ENCODE measurements around the gene DPEP3.
A peak's percentile ranks its signal among the peaks of the same experiment; 100 is the strongest.
"Not testable (repeated sequence)": the region's sequence is repeated elsewhere in the genome, so short reads cannot be mapped to it uniquely, and the experiment has no call there.

The DPEP3 gene

DNA sequence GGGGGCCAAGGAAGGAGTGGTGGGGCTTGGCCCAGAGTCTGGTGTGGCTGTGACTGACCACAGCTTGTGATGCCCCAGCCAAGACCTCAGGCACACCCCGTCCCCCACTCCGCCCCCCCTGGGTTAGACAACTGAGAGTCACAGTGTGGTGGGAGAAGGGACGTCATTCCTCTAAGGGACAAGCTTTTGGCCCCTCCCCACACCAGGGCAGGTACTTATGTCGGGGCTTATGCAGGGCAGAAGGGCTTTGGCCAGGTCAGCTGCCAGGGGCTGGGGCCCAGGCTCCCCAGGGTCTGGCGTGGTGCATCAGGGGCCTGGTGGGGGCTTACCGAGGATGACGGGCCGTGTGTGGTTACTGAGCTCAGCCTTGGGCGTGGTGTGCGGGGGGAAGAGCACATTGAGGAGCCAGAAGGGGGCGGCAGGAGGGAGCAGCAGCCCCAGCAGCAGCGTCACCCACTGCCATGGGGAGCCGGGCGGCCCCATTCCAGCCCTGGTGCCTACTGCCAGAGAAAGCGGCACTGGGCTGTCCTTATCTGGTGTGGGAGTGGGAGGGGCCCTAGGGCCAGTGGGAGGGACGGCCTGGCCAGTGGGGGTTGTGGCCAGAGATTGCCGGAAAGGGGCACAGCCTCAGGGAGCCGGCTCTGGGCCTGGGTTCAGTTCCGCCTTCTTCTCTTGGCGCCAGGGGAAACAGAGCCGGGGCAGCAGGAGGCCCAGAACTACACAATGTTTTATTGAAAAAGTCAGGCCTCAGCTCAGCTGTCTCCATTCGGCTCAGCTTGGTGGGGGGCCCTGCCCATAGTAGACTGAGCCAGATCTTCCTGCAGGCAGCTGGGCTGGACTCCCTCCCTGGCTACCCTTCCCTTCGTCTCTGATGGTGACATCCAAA lies 36.4 kb downstream of the DPEP3 start, which contains the start of gene LCAT:
Gene LCAT (minus strand): TSS at position 502 of the 886 bp plus-strand sequence. CDS start 19 bp downstream, at position 483.
- DNase-seq = no peak

- no peak for DNase-seq
These were observed 37.1 kb downstream of the DPEP3 start for GRCh38 chr16:67943256-67943618.

DNA sequence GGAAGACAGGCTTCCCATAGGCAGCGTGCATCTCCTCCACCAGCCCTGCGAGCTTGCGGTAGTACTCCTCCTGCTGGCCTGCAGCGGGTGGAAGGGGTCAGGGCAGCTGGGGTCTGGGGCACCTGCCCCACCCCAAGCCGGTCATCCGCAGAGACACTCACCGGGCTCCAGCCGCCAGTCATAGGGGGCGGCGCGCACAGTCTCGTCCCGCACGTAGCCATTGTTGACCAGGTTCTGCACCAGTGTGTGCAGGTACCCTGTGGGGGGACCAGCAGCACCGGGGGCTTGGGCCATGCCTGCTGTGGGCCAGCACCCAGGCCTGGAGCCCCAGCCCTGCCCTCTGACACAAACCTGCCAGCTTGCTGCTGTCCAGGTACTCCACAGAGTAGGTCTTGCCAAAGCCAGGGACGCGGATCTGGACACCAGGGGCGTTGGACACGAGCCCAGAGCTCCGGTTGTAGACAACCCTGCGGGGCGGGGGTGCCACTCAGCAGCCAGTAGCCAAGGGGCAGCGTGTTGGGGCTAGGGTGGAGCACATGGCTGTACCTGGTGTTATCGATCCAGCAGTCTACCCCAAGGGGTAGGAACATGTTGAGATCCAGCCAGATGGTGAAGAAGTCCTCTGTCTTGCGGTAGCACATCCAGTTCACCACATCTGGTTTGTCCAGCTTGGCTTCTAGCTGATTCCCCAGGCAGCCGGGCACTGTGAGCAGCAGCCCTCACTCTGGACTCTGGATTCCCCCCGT lies 37.6 kb downstream of the DPEP3 start:
- no peak for DNase-seq

DNA sequence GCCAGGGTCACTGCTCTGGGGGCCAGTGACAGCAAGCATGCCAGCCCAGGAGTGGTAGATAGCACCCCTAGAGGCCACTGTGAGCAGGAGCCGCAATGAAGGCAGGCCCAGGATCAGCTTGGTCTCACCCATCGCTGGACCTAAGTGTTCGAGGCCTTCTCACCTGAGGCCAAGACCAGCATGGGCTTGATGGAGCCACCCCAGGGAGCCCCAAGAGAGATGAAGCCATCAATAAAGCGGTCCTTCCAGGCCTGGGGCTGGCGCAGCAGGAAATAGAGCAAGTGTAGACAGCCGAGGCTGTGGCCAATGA lies 38.1 kb downstream of the DPEP3 start:
- no peak for DNase-seq

DNA sequence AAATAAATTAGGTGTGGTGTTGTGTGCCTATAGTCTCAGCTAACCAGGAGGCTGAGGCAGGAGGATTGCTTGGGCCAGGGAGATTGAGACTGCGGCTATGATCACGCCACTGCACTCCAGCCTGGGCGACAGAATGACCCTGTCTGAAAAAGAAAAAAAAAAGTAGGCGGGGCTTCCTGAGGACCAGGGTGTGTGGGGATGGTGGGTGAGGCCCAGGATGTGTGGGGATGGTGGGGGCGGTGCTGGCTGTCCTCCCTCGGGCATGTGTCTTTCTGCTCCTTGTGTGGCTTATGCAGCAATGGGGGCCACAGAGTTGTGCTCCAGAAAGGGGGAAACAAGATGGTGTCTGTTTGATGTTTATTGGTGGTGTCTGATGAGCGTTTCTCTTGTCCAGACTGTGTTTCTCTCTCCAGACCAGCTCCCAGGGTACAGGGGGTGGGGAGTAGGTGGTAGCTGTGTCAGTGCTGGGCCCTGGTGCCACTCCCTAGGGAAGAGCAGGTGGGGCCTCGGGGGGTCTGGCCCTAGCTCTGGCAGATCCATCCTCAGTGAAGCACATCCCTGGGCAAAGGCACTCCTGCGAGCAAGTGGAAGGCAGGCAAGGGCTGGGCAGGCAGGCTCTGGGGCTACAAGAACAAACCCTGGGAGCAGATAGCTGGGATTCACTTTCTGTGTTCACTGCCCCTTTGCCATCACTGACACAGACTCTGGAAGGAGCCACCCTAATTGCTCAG lies 38.7 kb downstream of the DPEP3 start:
- no peak for DNase-seq

- DNase-seq = no peak
These were observed 39.7 kb downstream of the DPEP3 start for GRCh38 chr16:67940446-67941089.

DNA sequence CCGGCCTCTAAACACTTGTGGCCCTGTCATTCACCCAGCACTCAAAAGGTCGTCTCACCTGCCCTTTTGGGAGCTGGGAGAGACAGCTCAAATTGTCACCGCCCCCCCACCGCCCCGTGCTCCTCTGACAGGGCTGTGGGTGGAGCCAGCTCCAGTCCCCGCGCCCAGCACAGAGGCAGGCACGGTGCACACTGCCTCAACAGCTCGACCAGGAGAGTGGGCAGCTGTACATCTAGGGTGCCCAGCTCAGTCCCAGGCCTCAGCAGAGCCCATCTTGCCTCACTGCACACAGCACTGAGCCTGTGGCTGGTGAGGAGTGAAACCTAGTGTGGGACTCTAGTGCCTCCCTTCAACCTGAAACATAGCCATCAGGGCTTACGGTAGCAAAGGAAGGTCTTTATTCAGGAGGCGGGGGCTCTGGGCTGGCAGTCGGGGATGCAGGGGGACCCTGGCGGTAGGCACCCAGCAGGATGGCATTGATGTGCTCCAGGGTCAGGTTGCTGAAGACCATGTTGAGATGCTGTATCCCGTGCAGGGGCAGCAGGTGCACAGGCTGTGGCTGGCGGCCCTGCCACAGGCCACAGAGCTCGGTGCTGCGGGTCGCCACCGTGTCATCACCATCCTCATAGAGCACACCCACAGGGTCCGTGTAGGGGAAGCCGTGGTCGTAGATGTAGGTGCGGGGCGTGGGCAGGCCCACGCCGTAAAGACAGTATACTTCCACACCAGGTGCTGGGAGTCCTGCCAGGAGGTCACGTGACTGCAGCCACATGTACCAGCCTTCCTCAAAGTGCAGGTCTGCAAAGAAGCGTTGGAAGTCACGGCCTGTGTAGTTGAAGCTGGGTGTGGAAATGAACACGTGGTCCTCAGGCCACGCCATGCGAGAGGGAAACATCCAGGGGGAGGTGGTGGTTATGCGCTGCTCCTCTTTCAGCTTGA lies 40.5 kb downstream of the DPEP3 start:
- DNase-seq = peak; percentile 80

DNA sequence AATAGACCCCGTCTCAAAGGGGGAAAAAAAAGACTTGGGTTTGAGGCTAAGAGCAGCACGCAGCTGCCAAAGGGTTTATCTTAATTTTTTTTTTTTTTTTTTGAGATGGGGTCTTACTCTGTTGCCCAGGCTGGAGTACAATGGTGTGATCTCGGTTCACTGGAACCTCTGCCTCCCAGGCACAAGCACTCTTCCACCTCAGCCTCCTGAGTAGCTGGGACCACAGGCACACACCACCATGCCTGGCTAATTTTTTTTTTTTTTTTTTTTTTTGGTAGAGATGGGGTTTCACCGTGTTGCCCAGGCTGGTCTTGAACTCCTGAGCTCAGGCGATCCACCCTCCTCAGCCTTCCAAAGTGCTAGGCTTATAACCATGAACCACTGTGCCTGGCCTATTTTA lies 42.6 kb downstream of the DPEP3 start:
- DNase-seq = not testable (repeated sequence)

DNA sequence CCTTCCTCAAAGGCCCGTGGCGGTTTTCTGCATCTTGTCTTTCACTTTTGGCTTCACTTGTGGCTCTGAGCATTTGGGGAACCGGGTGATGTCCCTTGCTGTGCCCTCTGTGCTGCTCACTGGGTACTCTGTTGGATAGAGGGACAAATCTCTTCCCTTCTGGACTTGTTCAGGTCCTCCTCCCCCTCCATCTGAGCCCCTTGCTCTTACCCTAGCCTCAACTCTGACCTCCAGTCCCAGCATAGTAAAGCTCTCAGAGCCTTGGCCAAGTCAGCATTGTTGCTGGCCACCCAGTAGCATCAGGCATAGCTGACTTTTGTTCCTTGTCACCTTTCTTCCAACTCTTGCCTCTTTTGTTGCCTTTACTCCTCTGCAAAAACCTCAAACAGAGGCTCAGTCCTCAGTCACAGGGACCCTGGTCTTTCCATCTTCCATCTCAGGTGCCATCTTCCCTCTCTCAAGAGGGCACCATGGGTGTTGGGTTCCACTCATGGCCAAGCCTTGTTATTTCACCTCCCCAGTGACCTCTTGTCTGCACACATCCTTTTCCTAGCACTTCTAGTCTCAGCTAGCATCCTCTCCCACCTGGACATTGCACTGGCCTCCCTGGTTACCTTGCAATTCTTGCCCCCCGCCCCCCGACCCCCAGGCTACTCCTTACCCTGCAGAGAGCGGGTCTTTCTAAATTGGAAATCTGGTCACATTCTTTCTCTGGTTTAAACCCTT lies 43.3 kb downstream of the DPEP3 start:
- no peak for DNase-seq

DNA sequence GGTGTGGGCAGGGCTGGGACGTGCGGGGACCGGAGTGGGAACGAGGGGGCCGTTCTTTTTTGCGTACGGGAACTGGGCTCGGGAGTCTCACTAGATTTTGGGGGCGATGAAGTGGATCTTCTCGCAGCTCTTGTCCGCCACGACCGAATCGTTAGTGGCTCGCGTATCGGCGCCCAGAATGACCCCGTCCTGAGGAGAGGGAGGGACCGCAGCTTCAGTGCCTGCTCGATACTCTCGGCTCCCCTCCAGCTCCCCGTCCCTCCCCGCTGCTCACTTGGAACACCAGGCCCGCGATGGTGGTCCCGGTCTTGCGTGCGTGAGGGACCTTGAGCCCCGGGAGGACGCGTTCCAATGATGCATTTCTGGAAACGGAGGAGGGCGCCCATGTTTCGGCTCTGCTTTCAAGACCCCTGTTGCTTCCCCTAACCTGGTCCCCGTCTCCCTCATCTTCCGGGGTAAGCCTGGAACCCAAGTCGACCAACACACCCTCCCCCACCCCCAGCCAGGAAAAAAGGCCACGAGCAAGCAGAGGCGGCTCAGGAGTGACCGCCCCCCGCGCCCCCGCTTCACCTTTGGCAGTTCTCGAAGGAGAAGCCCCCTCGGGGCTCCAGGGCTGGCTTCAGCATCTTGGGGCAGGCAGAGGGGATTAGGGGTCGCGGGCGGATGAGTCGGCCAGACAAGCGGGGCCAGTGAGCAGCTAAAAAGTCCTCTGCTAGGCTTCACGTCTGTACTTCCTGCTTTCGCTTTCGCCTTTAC lies 44.0 kb downstream of the DPEP3 start, which contains the start of gene PSMB10:
Gene PSMB10 (minus strand): TSS at position 727 of the 756 bp plus-strand sequence. CDS start 101 bp downstream, at position 626.
- peak; percentile 82 for DNase-seq

DNA sequence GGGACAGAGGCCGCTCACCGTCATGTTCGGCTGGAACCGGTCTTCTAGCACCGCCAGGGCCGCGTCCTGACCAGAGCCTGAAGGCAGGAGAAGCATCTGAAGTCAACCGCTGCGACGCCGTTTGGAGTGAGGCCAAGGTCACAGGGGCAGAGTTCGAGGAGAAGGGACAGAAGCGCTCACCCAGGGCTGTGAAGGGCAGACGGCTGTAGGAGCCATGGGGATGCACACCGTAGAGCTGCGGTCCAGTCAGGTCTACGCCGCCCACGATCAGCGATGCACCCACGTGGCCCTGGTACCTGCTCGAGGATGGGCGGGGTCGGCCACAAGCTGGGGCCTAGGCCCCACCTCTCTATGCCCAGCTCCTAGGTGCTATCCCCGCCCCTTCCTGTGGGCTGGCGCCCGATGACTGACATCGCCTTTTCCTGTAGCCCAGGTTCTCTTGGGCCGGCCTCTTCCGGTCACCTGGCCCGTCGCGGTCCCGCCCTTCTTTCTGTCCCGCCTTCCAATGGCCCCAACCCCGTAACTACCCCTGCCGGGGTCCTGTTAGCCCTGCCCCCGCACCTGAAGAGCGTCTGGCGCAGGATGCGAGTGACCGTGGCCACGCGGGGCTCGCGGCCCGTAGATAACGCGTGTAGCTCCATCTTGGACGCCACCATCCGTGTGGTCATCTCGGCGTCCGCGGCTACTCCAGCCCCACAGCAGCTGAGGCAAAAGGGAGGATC lies 44.7 kb downstream of the DPEP3 start:
- DNase-seq = peak; percentile 94

GRCh38 chr16:67935101-67935401 lies 45.2 kb downstream of the DPEP3 start:
- no peak for DNase-seq

DNA sequence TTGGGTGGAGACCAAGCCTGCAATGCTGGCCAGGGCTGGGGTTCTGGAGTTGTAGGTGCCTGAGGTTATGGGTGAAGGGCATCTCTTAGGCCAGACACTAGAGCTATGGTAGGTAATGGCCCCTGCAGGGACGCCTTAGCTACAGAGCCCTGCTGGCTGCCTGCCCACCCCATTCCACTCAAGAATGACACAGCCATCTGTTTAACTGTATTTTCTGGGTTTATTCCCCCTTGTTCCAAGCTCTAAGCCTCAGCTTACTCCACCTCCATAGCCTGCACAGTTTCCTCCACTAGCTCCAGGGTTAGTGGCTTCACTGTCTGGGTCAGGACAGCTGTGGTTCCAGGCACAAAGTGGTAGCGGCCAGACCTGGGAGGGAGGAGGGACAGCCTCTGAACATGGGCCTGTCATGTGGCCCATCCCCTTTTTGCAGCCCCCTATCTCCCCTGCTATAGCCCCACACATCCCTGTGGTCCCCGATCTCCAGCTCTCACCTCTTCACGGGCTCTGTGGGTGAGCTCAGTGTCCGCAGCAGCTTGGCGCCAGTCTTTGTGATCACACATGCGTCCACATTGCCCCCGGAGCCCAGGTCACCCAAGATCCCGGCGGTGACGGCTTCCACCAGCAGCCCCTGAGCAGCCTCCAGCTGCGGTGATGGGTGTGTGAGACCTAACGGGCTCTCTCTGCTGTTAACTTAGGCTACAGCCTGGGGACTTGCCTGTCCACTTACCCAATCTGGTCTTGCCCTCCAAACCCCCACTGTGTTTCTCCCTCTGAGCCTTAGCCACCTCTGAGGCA lies 45.8 kb downstream of the DPEP3 start:
- DNase-seq = no peak

GRCh38 chr16:67933805-67934204 lies 46.5 kb downstream of the DPEP3 start:
- DNase-seq = no peak

GRCh38 chr16:67932462-67932840 lies 47.8 kb downstream of the DPEP3 start:
- DNase-seq = no peak

- DNase-seq = no peak
These were observed 48.4 kb downstream of the DPEP3 start, which contains the start of gene CTRL for GRCh38 chr16:67931712-67932461. CTRL (minus strand) TSS chr16:67931862; CDS start chr16:67931852, 10 bp downstream.

DNA sequence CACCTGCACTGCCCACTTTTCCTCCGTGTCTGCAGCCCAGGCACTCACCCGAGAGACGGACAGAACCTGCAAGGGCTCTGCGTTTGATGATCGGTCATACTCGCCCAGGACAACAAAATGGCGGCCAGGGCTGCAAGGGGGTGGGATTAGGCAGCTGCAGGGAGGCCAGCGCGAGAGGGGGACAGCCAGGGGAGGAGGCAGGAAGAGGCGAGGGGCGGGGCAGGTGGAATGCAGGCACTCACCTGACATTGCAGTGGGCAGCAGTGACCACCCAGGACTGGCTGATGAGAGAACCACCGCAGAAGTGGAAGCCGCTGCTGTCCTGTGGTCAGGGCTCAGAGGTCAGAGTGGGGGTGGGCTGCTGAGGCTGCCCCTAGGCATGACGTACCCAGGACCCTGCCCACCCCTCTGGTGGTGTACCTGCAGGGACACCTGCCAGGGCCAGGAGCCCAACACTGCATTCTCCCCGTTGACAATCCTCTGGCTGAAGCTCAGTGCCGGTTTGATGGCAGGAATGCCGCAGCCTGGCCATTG lies 49.6 kb downstream of the DPEP3 start:
- no peak for DNase-seq

GRCh38 chr16:67930191-67930590 lies 50.1 kb downstream of the DPEP3 start:
- no peak for DNase-seq

All from activated CD8-positive, alpha-beta memory T cell treated with anti-CD3 and anti-CD28 coated beads, Interleukin-2, amount 50 U/mL, for 48 hours (primary cell).